CD14-positive monocyte (primary cell): ENCODE measurements around the gene PTPRD. TPM values are rescaled to one million over a fixed set of nuclear protein-coding genes. Genes with fewer than 3 reads are reported as not detected.

ENCODE experiments used
- DNase-seq, 3 donors: peaks; one replicate each; pipeline ENCODE4 v3.0.0-alpha.2; 2011 to 2022
- H2AFZ ChIP-seq: 2 replicates; pipeline ENCODE4 v1.6.0; 2012; ENCODE audit warnings: mild to moderate bottlenecking, low read depth, low read length, inconsistent platforms; ENCODE audit not compliant: insufficient read depth, poor library complexity, severe bottlenecking
- H3K27ac ChIP-seq, 2 donors: 1 replicate in 1 of 2; 2 replicates in 1 of 2; pipeline ENCODE4 v1.5.1; 2012 to 2013; ENCODE audit warnings: low read length in 2 of 2, control low read depth in 1 of 2, inconsistent platforms in 1 of 2, low read depth in 1 of 2, mild to moderate bottlenecking in 1 of 2
- H3K27me3 ChIP-seq, 2 donors: one replicate each; pipeline versions ENCODE4 v1.6.0 to v1.6.1; 2011 to 2013; ENCODE audit warnings: low read length in 2 of 2; ENCODE audit not compliant: control insufficient read depth in 2 of 2, insufficient read depth in 2 of 2
- H3K36me3 ChIP-seq, 2 donors: replicated peaks in 1 of 2; 1 replicate in 1 of 2; 2 replicates in 1 of 2; pipeline versions ENCODE4 v1.5.1 to v1.6.1; 2012 to 2013; ENCODE audit warnings: low read length in 2 of 2, control low read depth in 1 of 2, inconsistent platforms in 1 of 2, mild to moderate bottlenecking in 1 of 2; ENCODE audit not compliant: insufficient read depth in 2 of 2, control insufficient read depth in 1 of 2
- H3K4me1 ChIP-seq, 2 donors: 1 replicate in 1 of 2; 2 replicates in 1 of 2; pipeline versions ENCODE4 v1.5.1 to v1.6.1; 2012 to 2013; ENCODE audit warnings: low read length in 2 of 2, control low read depth in 1 of 2, inconsistent platforms in 1 of 2, mild to moderate bottlenecking in 1 of 2, moderate library complexity in 1 of 2; ENCODE audit not compliant: insufficient read depth in 2 of 2, control insufficient read depth in 1 of 2
- H3K4me2 ChIP-seq: replicated peaks from 2 replicates; pipeline ENCODE3; 2012; ENCODE audit warnings: low read length, moderate library complexity, mild to moderate bottlenecking; ENCODE audit not compliant: poor library complexity, severe bottlenecking; ENCODE audit errors: extremely low read depth
- H3K4me3 ChIP-seq, 3 experiments: fragments of 200-600 bp in 1 of 3; sonication (generic) in 1 of 3; replicated peaks in 1 of 3; 1 replicate in 2 of 3; 2 replicates in 1 of 3; pipeline ENCODE4 v1.5.1; 2011 to 2013; ENCODE audit warnings: low read length in 3 of 3, mild to moderate bottlenecking in 3 of 3, control low read depth in 2 of 3, low read depth in 2 of 3, inconsistent platforms in 1 of 3, moderate library complexity in 1 of 3
- H3K79me2 ChIP-seq: 2 replicates; pipeline ENCODE4 v1.6.0; 2012; ENCODE audit warnings: mild to moderate bottlenecking, control low read depth, inconsistent platforms, low read length, moderate library complexity; ENCODE audit not compliant: insufficient read depth
- H3K9ac ChIP-seq: 2 replicates; pipeline ENCODE4 v1.6.0; 2017; ENCODE audit warnings: low read length, mild to moderate bottlenecking; ENCODE audit not compliant: insufficient read depth, poor library complexity, severe bottlenecking
- H3K9me3 ChIP-seq, 2 donors: replicated peaks in 1 of 2; 1 replicate in 1 of 2; 2 replicates in 1 of 2; pipeline versions ENCODE4 v1.5.1 to v1.6.1; 2012 to 2013; ENCODE audit warnings: low read length in 2 of 2, control low read depth in 1 of 2; ENCODE audit not compliant: control insufficient read depth in 1 of 2, insufficient read depth in 1 of 2
- H4K20me1 ChIP-seq: 2 replicates; pipeline ENCODE4 v1.6.0; 2012; ENCODE audit warnings: mild to moderate bottlenecking, low read length, control low read depth, moderate library complexity; ENCODE audit not compliant: insufficient read depth
- H3K27ac Mint-ChIP-seq, 7 donors: one replicate each; pipeline ENCODE4 v1.8.0; 2020; ENCODE audit warnings: mild to moderate bottlenecking in 7 of 7, mixed read lengths in 7 of 7, moderate library complexity in 6 of 7, inconsistent platforms in 2 of 7
- H3K27me3 Mint-ChIP-seq, 3 donors: one replicate each; pipeline ENCODE4 v1.8.0; 2021 to 2022; ENCODE audit warnings: low read depth in 3 of 3, mild to moderate bottlenecking in 3 of 3, mixed read lengths in 3 of 3, moderate library complexity in 3 of 3, inconsistent platforms in 1 of 3
- H3K36me3 Mint-ChIP-seq, 2 donors: one replicate each; pipeline ENCODE4 v1.8.0; 2020; ENCODE audit warnings: mixed read lengths in 2 of 2, inconsistent platforms in 1 of 2, mild to moderate bottlenecking in 1 of 2
- H3K4me1 Mint-ChIP-seq: one replicate; pipeline ENCODE4 v1.8.0; 2020; ENCODE audit warnings: mild to moderate bottlenecking, mixed read lengths
- H3K4me3 Mint-ChIP-seq, 2 donors: one replicate each; pipeline ENCODE4 v1.8.0; 2020; ENCODE audit warnings: mild to moderate bottlenecking in 2 of 2, mixed read lengths in 2 of 2, moderate library complexity in 1 of 2
- H3K9me3 Mint-ChIP-seq, 7 donors: one replicate each; pipeline ENCODE4 v1.8.0; 2020 to 2022; ENCODE audit warnings: mixed read lengths in 7 of 7, mild to moderate bottlenecking in 6 of 7, moderate library complexity in 6 of 7, inconsistent platforms in 2 of 7
- WGBS: methylation state at CpG from one replicate; pipeline ENCODE4 v1.1.5; 2013; ENCODE audit warnings: missing lambda C conversion rate; ENCODE audit not compliant: insufficient coverage; 5-methylcytosine and 5-hydroxymethylcytosine counted together
- intact Hi-C, 2 donors: fragments of 100-400 bp; cut with micrococcal nuclease; formaldehyde crosslinking; loops; one replicate each; pipeline versions ENCODE4 v1.15.0 to v1.15.1; 2023
- polyA plus RNA-seq, 3 donors: library from polyadenylated mRNA; depleted of rRNA in 1 of 3; unstranded in 2 of 3; stranded (reverse) in 1 of 3; fragments of 300-500 nt in 2 of 3; fragments of >200 nt in 1 of 3; fragmentation: Illumina TruSeq in 2 of 3; gene quantifications; 1 replicate in 2 of 3; 2 replicates in 1 of 3; pipeline ENCODE4 v1.2.3, GENCODE V29; 2012 to 2021
- TF ChIP-seq, protein P1 (sequence below): fragments of 200-600 bp; IDR thresholded peaks from one replicate; pipeline ENCODE4 v1.8.0; 2022; ENCODE audit warnings: antibody characterized with exemption, mild to moderate bottlenecking

PTPRD gene
- polyA plus RNA-seq, 3 donors, result not detected

DNA sequence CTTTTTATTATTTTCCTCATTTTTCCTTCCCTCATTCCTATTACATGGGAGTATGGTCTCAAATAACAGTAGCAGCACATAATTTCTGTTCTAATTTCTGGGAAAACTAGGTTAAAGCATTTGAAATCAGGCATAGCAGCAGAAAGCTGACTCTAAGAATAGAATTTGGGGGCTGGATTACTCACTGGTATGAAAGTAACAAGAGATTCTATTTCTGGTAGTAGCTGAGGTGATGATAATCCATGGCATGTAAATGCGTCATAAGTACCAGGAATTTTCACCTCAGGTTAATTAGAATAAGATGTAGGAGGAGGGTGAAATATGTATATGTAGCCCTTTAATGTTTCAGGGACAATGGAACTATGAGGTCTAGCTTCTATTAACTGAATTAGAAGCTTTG is 662.0 kb downstream of the PTPRD start:
- no peak overlapping the region for H3K4me3 Mint-ChIP-seq
- intact Hi-C loops, result no loop called here
- peaks cover 0 to 5% (median 2%) of the 10 kb centered on the region in 7 donors for H3K9me3 Mint-ChIP-seq
- Histone ChIP-seq H3K27me3 (no peaks in the 10 kb centered on the region), H2AFZ (no peak overlapping the region), H3K4me3 (no peak overlapping the region), H3K4me1 (no peaks in the 10 kb centered on the region), H3K27ac (no peak overlapping the region), H3K9me3 (no peaks in the 10 kb centered on the region), H3K9ac (no peak overlapping the region), H3K36me3 (no peaks in the 10 kb centered on the region), H4K20me1 (no peaks in the 10 kb centered on the region), H3K79me2 (no peaks in the 10 kb centered on the region), H3K4me2 (no peak overlapping the region)
- TF ChIP-seq, protein P1, sequence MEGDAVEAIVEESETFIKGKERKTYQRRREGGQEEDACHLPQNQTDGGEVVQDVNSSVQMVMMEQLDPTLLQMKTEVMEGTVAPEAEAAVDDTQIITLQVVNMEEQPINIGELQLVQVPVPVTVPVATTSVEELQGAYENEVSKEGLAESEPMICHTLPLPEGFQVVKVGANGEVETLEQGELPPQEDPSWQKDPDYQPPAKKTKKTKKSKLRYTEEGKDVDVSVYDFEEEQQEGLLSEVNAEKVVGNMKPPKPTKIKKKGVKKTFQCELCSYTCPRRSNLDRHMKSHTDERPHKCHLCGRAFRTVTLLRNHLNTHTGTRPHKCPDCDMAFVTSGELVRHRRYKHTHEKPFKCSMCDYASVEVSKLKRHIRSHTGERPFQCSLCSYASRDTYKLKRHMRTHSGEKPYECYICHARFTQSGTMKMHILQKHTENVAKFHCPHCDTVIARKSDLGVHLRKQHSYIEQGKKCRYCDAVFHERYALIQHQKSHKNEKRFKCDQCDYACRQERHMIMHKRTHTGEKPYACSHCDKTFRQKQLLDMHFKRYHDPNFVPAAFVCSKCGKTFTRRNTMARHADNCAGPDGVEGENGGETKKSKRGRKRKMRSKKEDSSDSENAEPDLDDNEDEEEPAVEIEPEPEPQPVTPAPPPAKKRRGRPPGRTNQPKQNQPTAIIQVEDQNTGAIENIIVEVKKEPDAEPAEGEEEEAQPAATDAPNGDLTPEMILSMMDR, result no peak
- DNase-seq, result no peak
- no peak overlapping the region for H3K27ac Mint-ChIP-seq
- peaks cover 0 to 1% (median 0%) of the 10 kb centered on the region in 3 donors for H3K27me3 Mint-ChIP-seq
- H3K36me3 Mint-ChIP-seq, result no peaks in the 10 kb centered on the region
- H3K4me1 Mint-ChIP-seq, result no peaks in the 10 kb centered on the region
- 100% methylated on average over 1 of the region's 1 CpG for WGBS

DNA sequence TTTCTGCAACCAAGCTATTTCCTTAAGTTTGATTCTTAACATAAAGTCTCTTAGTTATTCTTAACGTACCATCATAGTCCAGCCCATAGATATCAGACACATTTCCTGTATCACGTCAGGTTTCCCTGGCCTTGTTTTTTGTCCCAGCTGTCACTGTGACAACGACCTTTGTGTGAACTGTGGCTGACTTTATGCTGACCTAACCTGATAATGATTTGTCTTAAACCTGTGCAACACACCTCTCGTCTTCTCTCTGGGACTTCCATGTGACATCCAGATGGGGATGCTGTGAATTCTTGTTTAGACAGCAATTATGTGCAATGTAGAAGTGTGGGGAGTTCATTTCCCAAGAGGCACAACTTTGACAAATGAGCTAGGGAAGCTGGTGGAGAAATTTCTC is 662.8 kb downstream of the PTPRD start:
- TF ChIP-seq, protein P1, result no peak
- WGBS, result 59% methylated on average over 2 of the region's 4 CpGs
- H3K27ac Mint-ChIP-seq, result no peak overlapping the region
- Histone ChIP-seq H3K27me3 (no peaks in the 10 kb centered on the region), H3K27ac (no peak overlapping the region), H2AFZ (no peak overlapping the region), H4K20me1 (no peaks in the 10 kb centered on the region), H3K9me3 (no peaks in the 10 kb centered on the region), H3K4me1 (no peaks in the 10 kb centered on the region), H3K36me3 (no peaks in the 10 kb centered on the region), H3K4me3 (no peak overlapping the region), H3K4me2 (no peak overlapping the region), H3K9ac (no peak overlapping the region), H3K79me2 (no peaks in the 10 kb centered on the region)
- intact Hi-C loops, result no loop called here
- no peak for DNase-seq
- no peaks in the 10 kb centered on the region for H3K4me1 Mint-ChIP-seq
- peaks cover 0 to 4% (median 0%) of the 10 kb centered on the region in 7 donors for H3K9me3 Mint-ChIP-seq
- no peak overlapping the region for H3K4me3 Mint-ChIP-seq
- H3K27me3 Mint-ChIP-seq, result no peaks in the 10 kb centered on the region
- H3K36me3 Mint-ChIP-seq, result no peaks in the 10 kb centered on the region
